ENCODE results near the gene ACSBG1. TPM values are rescaled to one million over a fixed set of nuclear protein-coding genes. Genes with fewer than 3 reads are reported as not detected.

The ACSBG1 gene
- total and polyA plus RNA-seq, 10 of the 15 experiments (the other 5 are each of a cell fraction or from before 2014, with no cell fraction given), result 0.11 to 0.75 (median 0.42) TPM

DNA sequence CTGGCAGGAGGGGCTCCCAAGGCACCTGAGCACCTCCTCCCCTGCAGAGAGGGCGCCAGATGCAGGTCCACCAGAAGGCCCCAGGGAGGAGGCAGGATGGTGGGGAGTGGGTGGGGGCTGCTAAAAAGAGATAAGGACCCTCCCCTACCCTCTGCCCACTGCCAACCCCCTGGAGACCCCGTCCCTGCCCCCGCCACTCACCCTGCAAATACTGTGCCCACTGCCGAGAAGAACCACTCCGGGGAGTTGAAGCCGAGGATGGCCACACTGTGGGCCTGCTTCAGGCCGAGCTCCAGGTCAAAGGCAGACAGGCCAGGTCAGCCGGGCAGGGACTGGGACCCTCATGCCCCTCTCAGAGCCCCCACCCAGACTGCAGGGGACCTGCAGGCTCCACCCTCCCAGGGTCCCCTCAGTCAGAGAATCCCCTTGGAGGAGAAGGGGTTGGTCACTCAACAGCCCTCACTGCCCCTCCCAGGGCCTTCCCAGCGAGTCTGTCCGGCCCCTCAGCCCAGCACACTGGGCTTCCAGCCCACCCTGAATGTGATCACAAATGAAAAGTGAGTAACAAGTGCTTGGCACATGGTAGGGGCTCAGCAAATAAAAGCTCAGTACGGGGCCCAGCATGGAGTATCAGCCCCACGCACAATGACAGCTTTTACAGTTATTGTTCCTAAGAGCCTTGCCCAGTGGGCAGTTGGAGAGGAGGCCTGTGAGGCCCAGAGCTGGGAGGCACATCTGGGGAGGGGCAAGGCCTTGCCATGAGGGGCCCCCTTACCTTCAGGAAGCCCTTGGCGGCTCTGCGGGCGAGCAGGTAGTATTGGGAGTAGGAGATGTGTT is 40.4 kb downstream of the ACSBG1 start (continued):
- TF ChIP-seq, protein P1, sequence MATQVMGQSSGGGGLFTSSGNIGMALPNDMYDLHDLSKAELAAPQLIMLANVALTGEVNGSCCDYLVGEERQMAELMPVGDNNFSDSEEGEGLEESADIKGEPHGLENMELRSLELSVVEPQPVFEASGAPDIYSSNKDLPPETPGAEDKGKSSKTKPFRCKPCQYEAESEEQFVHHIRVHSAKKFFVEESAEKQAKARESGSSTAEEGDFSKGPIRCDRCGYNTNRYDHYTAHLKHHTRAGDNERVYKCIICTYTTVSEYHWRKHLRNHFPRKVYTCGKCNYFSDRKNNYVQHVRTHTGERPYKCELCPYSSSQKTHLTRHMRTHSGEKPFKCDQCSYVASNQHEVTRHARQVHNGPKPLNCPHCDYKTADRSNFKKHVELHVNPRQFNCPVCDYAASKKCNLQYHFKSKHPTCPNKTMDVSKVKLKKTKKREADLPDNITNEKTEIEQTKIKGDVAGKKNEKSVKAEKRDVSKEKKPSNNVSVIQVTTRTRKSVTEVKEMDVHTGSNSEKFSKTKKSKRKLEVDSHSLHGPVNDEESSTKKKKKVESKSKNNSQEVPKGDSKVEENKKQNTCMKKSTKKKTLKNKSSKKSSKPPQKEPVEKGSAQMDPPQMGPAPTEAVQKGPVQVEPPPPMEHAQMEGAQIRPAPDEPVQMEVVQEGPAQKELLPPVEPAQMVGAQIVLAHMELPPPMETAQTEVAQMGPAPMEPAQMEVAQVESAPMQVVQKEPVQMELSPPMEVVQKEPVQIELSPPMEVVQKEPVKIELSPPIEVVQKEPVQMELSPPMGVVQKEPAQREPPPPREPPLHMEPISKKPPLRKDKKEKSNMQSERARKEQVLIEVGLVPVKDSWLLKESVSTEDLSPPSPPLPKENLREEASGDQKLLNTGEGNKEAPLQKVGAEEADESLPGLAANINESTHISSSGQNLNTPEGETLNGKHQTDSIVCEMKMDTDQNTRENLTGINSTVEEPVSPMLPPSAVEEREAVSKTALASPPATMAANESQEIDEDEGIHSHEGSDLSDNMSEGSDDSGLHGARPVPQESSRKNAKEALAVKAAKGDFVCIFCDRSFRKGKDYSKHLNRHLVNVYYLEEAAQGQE (IDR thresholded peaks at IDR 0.05; ENCODE audit: low read depth, low read length), result no peak
- TF ChIP-seq, protein P2, sequence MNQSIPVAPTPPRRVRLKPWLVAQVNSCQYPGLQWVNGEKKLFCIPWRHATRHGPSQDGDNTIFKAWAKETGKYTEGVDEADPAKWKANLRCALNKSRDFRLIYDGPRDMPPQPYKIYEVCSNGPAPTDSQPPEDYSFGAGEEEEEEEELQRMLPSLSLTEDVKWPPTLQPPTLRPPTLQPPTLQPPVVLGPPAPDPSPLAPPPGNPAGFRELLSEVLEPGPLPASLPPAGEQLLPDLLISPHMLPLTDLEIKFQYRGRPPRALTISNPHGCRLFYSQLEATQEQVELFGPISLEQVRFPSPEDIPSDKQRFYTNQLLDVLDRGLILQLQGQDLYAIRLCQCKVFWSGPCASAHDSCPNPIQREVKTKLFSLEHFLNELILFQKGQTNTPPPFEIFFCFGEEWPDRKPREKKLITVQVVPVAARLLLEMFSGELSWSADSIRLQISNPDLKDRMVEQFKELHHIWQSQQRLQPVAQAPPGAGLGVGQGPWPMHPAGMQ (IDR thresholded peaks at IDR 0.05; ENCODE audit: borderline replicate concordance), result no peak
- TF ChIP-seq, protein P3, sequence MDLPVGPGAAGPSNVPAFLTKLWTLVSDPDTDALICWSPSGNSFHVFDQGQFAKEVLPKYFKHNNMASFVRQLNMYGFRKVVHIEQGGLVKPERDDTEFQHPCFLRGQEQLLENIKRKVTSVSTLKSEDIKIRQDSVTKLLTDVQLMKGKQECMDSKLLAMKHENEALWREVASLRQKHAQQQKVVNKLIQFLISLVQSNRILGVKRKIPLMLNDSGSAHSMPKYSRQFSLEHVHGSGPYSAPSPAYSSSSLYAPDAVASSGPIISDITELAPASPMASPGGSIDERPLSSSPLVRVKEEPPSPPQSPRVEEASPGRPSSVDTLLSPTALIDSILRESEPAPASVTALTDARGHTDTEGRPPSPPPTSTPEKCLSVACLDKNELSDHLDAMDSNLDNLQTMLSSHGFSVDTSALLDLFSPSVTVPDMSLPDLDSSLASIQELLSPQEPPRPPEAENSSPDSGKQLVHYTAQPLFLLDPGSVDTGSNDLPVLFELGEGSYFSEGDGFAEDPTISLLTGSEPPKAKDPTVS (IDR thresholded peaks at IDR 0.05; ENCODE audit: low read depth, low read length), result no peak
- TF ChIP-seq WRNIP1 (IDR thresholded peaks at IDR 0.05; ENCODE audit: borderline replicate concordance, low read depth, low read length), result no peak

All from GM12878 (cell line).